Left ventricle myocardium inferior (tissue), 1 donor: ENCODE measurements around the gene KRTAP9-4. TPM values are rescaled to one million over a fixed set of nuclear protein-coding genes. Genes with fewer than 3 reads are reported as not detected.
"Not testable (repeated sequence)": the region's sequence is repeated elsewhere in the genome, so short reads cannot be mapped to it uniquely, and the experiment has no call there.

Experiments
- DNase-seq: peaks from one replicate; pipeline ENCODE4 v3.0.0-alpha.2; 2020
- H3K27ac ChIP-seq: fragments of 200-600 bp; replicated peaks from 2 replicates; pipeline ENCODE4 v1.8.0; 2021
- H3K27me3 ChIP-seq: fragments of 200-600 bp; 2 replicates; pipeline ENCODE4 v1.8.0; 2021; ENCODE audit warnings: low read depth
- H3K36me3 ChIP-seq: fragments of 200-600 bp; 2 replicates; pipeline ENCODE4 v1.8.0; 2021
- H3K4me1 ChIP-seq: fragments of 200-600 bp; 2 replicates; pipeline ENCODE4 v1.8.0; 2021
- H3K4me3 ChIP-seq: fragments of 200-600 bp; 2 replicates; pipeline ENCODE4 v1.8.0; 2021; ENCODE audit warnings: mild to moderate bottlenecking, moderate library complexity
- H3K9me3 ChIP-seq: fragments of 200-600 bp; replicated peaks from 2 replicates; pipeline ENCODE4 v1.8.0; 2021
- CTCF ChIP-seq: fragments of 200-600 bp; IDR thresholded peaks from 2 replicates; pipeline ENCODE4 v1.8.0; 2021; ENCODE audit warnings: antibody characterized with exemption, mild to moderate bottlenecking, borderline replicate concordance
- intact Hi-C: fragments of 100-400 bp; cut with micrococcal nuclease; formaldehyde crosslinking; loops from one replicate; pipeline ENCODE4 v1.11.0; 2022
- total RNA-seq: library from RNA; stranded (reverse); fragmentation: NEBNext Ultra II Directional; extraction: Animal tissue kit (Norgen Biotek cat#: 25700); gene quantifications from one replicate; pipeline ENCODE4 v1.2.1, GENCODE V29; 2021
- donor health status: DM: no; HTN: yes; CAD: no; lungs with severe emphysema.

Gene KRTAP9-4
- total RNA-seq, 1 donor from 2014 or later, result not detected

DNA sequence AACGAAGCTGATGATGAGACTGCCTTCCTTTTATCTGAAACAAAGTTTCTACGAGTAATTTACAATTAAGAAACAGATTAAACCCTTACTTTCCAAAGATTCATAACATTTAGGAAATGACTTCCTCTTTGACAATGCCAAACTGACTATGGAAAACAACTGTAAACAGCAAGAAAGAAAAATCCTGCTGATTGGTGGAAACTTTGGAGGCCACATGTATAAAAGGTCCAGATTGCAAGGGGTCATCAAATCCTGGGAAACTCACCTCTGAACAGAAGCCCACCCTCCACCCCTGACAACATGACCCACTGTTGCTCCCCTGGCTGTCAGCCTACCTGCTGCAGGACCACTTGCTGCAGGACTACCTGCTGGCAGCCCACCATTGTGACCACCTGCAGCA lies 15.6 kb downstream of the KRTAP9-4 start, which contains the start of gene KRTAP9-6:
KRTAP9-6 (plus strand) TSS at position 301 of the 400 bp plus-strand sequence; CDS start at position 301, 0 bp downstream.
- DNase-seq, result no peak
- H3K4me3 ChIP-seq, result no peak within 1 kb of the TSS
- H3K36me3 ChIP-seq, result no peaks in the 10 kb centered on the region
- H3K9me3 ChIP-seq, result no peaks in the 10 kb centered on the region
- H3K4me1 ChIP-seq, result no peaks in the 10 kb centered on the region
- TF ChIP-seq CTCF, result no peak
- intact Hi-C loops, result no loop called here
- H3K27ac ChIP-seq, result no peak within 1 kb of the TSS
- peaks cover 39% of the 10 kb centered on the region for H3K27me3 ChIP-seq

DNA sequence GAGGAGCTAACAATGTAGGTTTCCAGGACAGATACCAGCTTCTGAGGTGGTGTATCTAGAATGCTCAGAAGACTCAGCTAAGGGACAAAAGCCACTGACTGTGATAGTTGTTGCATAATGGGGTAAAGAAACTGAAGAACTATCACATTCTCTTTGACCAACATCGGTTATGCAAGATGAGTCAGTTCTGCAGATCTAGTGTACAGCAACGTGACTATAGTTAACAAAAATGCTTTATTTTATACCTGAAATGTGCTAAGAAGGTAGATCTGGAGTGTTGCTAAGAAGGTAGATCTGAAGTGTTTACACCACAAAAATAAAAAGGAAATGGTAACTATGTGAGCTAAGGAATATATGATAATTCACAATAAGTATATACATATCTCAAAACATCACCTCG lies 18.2 kb downstream of the KRTAP9-4 start:
- Histone ChIP-seq H3K36me3 (no peaks in the 10 kb centered on the region), H3K27ac (no peak overlapping the region), H3K4me3 (no peak overlapping the region), H3K4me1 (no peaks in the 10 kb centered on the region), H3K27me3 (peaks cover 17% of the 10 kb centered on the region), H3K9me3 (no peaks in the 10 kb centered on the region)
- no peak for TF ChIP-seq CTCF
- no peak for DNase-seq
- intact Hi-C loops, result no loop called here

- H3K4me3 ChIP-seq, H3K27me3 ChIP-seq, intact Hi-C loops, DNase-seq, H3K36me3 ChIP-seq, H3K4me1 ChIP-seq, H3K9me3 ChIP-seq, H3K27ac ChIP-seq: not testable (repeated sequence)
Observed at GRCh38 chr17:41271323-41271722, 21.8 kb downstream of the KRTAP9-4 start.

DNA sequence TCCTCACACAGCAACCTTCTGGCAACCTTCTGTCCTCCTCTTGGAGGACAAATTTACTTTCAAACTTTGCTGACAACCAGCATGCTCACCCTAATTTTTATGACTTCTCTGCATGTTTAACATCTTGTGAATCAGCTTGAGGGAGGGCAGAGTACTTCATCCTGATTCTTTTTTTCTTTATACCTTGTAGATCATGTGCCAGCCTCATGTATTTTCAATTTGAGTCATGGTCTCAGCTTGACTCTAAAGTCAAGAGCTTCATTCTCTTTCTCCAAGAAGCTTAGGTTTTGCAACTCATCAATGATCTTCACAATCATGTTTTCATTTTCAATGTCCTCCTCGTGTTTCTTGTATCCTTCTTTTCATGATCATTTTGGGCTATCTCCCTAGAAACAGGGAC lies 22.4 kb downstream of the KRTAP9-4 start:
- Histone ChIP-seq H3K4me1 (no peaks in the 10 kb centered on the region), H3K9me3 (no peaks in the 10 kb centered on the region), H3K27ac (no peak overlapping the region), H3K36me3 (no peaks in the 10 kb centered on the region), H3K4me3 (no peak overlapping the region), H3K27me3 (peaks cover 12% of the 10 kb centered on the region)
- DNase-seq, result no peak
- intact Hi-C loops, result no loop called here
- no peak for TF ChIP-seq CTCF

DNA sequence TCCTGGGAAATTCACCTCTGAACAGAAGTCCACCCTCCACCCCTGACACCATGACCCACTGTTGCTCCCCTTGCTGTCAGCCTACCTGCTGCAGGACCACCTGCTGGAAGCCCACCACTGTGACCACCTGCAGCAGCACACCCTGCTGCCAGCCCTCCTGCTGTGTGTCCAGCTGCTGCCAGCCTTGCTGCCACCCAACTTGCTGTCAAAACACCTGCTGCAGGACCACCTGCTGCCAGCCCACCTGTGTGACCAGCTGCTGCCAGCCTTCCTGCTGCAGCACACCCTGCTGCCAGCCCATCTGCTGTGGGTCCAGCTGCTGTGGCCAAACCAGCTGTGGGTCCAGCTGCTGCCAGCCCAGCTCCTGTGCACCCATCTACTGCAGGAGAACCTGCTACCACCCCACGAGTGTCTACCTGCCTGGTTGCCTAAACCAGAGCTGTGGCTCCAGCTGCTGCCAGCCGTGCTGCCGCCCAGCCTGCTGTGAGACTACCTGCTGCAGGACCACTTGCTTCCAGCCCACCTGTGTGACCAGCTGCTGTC lies 26.2 kb downstream of the KRTAP9-4 start, which contains the start of gene KRTAP9-7:
KRTAP9-7 (plus strand) TSS at position 51 of the 543 bp plus-strand sequence; CDS start at position 51, 0 bp downstream.
- not testable (repeated sequence) for DNase-seq

GRCh38 chr17:41278176-41278955 lies 28.9 kb downstream of the KRTAP9-4 start:
- H3K27me3 ChIP-seq, result peaks cover 50% of the 10 kb centered on the region
- no peak overlapping the region for H3K4me3 ChIP-seq
- no peaks in the 10 kb centered on the region for H3K4me1 ChIP-seq
- H3K36me3 ChIP-seq, result no peaks in the 10 kb centered on the region
- intact Hi-C loops, result no loop called here
- H3K27ac ChIP-seq, result no peak overlapping the region
- TF ChIP-seq CTCF, result no peak
- peaks cover 6% of the 10 kb centered on the region for H3K9me3 ChIP-seq
- no peak for DNase-seq

More for the DNA sequence above, 26.2 kb downstream of the KRTAP9-4 start, which contains the start of gene KRTAP9-7:
- H3K4me3 ChIP-seq, H3K4me1 ChIP-seq, H3K36me3 ChIP-seq, H3K9me3 ChIP-seq, intact Hi-C loops, H3K27ac ChIP-seq: not testable (repeated sequence)
- H3K27me3 ChIP-seq, result peaks cover 30% of the 10 kb centered on the region
